ENCODE data around the gene MRPS14. TPM values are rescaled to one million over a fixed set of nuclear protein-coding genes. Genes with fewer than 3 reads are reported as not detected.
"Not testable (repeated sequence)": the region's sequence is repeated elsewhere in the genome, so short reads cannot be mapped to it uniquely, and the experiment has no call there.

MRPS14 gene
- total and polyA plus RNA-seq, 2 donors (not counting 1 experiment from before 2014, with no cell fraction given), result 9.1 to 29.4 TPM

DNA sequence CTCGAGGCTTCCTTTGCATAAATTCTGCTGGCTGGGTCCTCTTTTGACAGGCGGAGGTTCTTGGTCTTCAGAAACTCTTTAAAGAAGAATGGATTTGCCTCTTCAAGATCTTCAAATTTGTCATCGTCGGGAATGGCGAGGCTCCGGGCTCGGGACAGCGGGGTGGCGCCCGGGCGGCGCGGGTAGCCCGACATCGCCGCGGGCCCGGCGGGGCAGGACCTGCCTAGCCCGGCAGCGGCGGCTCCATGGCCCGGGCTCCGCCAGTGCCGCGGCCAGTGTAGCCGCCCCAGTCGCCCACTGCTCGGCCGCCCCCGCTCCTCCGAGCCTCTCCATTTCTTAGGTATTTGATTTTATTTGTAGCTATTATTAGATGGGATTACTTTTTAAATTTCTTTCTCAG lies 22.3 kb upstream of the MRPS14 start:
- Mint-ChIP-seq H3K27me3 (peaks cover 39% of the 10 kb centered on the region), H3K4me1 (no peaks in the 10 kb centered on the region), H3K27ac (no peak overlapping the region), H3K4me3 (no peak overlapping the region), H3K9me3 (ENCODE audit: insufficient read depth) (no peaks in the 10 kb centered on the region)
- Histone ChIP-seq H3K36me3 (replicated peaks in 1 of 2; ENCODE audit: control extremely low read depth in 1 of 2, control insufficient read depth in 1 of 2, extremely low read depth in 1 of 2, insufficient read depth in 2 of 2, low read length in 1 of 2) (no peaks in the 10 kb centered on the region), H2AFZ (ENCODE audit: insufficient read depth, low read depth, low read length, poor library complexity, severe bottlenecking) (no peak overlapping the region), H3K27me3 (replicated peaks in 1 of 4; ENCODE audit: control extremely low read depth in 1 of 4, control insufficient read depth in 3 of 4, insufficient read depth in 4 of 4, low read length in 3 of 4) (peaks cover 0 to 10% (median 4%) of the 10 kb centered on the region in 4 experiments), H3K4me3 (ENCODE audit: control extremely low read depth in 1 of 5, extremely low read depth in 1 of 5, insufficient read depth in 1 of 5, low read depth in 2 of 5, low read length in 4 of 5) (no peak overlapping the region), H4K20me1 (ENCODE audit: control insufficient read depth, insufficient read depth, low read length, poor library complexity, severe bottlenecking) (no peaks in the 10 kb centered on the region), H3K4me2 (replicated peaks; ENCODE audit: low read depth, low read length, poor library complexity, severe bottlenecking) (no peak overlapping the region), H3K27ac (ENCODE audit: low read length in 2 of 2) (no peak overlapping the region), H3K9ac (ENCODE audit: low read length) (no peak overlapping the region), H3K79me2 (ENCODE audit: control insufficient read depth, insufficient read depth, low read length) (no peaks in the 10 kb centered on the region), H3K9me3 (ENCODE audit: control extremely low read depth in 1 of 3, control insufficient read depth in 2 of 3, insufficient read depth in 1 of 3, low read length in 2 of 3) (no peaks in the 10 kb centered on the region), H3K4me1 (ENCODE audit: control insufficient read depth in 2 of 2, insufficient read depth in 2 of 2, low read length in 2 of 2) (no peaks in the 10 kb centered on the region)
- ChIA-PET CTCF (no interaction called here), POLR2A (no interaction called here)
- ATAC-seq (ENCODE audit: low read depth) (no peak), DNase-seq (no peak)
- 97% methylated on average over 19 of the region's 32 CpGs for WGBS (ENCODE audit: insufficient coverage)
- intact Hi-C loops (cut with micrococcal nuclease), result no loop called here
- no peak for TF ChIP-seq CTCF (IDR thresholded peaks at IDR 0.05)
- TF ChIP-seq EZH2 (IDR thresholded peaks at IDR 0.05; ENCODE audit: borderline replicate concordance, insufficient read depth, low read depth, low read length, poor library complexity, severe bottlenecking), result no peak

DNA sequence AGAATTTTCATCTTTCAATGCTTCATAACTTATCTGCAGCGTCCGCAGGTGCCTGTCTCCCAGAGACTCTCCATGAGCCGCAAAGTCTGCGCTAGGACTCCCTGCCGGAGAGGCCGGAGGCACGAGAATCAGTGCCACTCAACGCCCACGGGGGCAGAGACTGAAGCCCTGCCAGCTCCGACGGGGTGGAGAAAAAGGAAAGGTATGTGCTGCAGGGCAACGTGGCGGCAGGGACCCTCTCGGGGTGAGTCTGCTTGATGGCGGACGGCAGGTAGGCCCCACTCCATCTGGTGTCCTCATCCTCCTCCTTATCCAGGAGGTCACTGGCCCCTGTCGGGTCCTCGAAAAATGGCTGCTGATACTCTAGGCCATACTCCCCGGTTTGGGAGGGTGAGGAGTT lies 21.9 kb upstream of the MRPS14 start:
- H3K27me3 ChIP-seq (replicated peaks in 1 of 4; ENCODE audit: control extremely low read depth in 1 of 4, control insufficient read depth in 3 of 4, insufficient read depth in 4 of 4, low read length in 3 of 4), result peaks cover 0 to 10% (median 4%) of the 10 kb centered on the region in 4 experiments
- DNase-seq (no peak), ATAC-seq (ENCODE audit: low read depth) (no peak)
- Mint-ChIP-seq H3K27ac (no peak overlapping the region), H3K4me1 (no peaks in the 10 kb centered on the region), H3K9me3 (ENCODE audit: insufficient read depth) (no peaks in the 10 kb centered on the region), H3K4me3 (no peak overlapping the region), H3K27me3 (peaks cover 39% of the 10 kb centered on the region)
- no peaks in the 10 kb centered on the region for H4K20me1 ChIP-seq (ENCODE audit: control insufficient read depth, insufficient read depth, low read length, poor library complexity, severe bottlenecking)
- no peaks in the 10 kb centered on the region for H3K79me2 ChIP-seq (ENCODE audit: control insufficient read depth, insufficient read depth, low read length)
- no peaks in the 10 kb centered on the region for H3K4me1 ChIP-seq (ENCODE audit: control insufficient read depth in 2 of 2, insufficient read depth in 2 of 2, low read length in 2 of 2)
- no peak overlapping the region for H3K9ac ChIP-seq (ENCODE audit: low read length)
- H3K9me3 ChIP-seq (ENCODE audit: control extremely low read depth in 1 of 3, control insufficient read depth in 2 of 3, insufficient read depth in 1 of 3, low read length in 2 of 3), result no peaks in the 10 kb centered on the region
- no peak overlapping the region for H2AFZ ChIP-seq (ENCODE audit: insufficient read depth, low read depth, low read length, poor library complexity, severe bottlenecking)
- no peak overlapping the region for H3K27ac ChIP-seq (ENCODE audit: low read length in 2 of 2)
- H3K36me3 ChIP-seq (replicated peaks in 1 of 2; ENCODE audit: control extremely low read depth in 1 of 2, control insufficient read depth in 1 of 2, extremely low read depth in 1 of 2, insufficient read depth in 2 of 2, low read length in 1 of 2), result no peaks in the 10 kb centered on the region
- TF ChIP-seq CTCF (IDR thresholded peaks at IDR 0.05) (no peak), EZH2 (IDR thresholded peaks at IDR 0.05; ENCODE audit: borderline replicate concordance, insufficient read depth, low read depth, low read length, poor library complexity, severe bottlenecking) (no peak)
- ChIA-PET POLR2A (no interaction called here), CTCF (no interaction called here)
- 95% methylated on average over 13 of the region's 19 CpGs for WGBS (ENCODE audit: insufficient coverage)
- no peak overlapping the region for H3K4me2 ChIP-seq (replicated peaks; ENCODE audit: low read depth, low read length, poor library complexity, severe bottlenecking)
- H3K4me3 ChIP-seq (ENCODE audit: control extremely low read depth in 1 of 5, extremely low read depth in 1 of 5, insufficient read depth in 1 of 5, low read depth in 2 of 5, low read length in 4 of 5), result no peak overlapping the region
- intact Hi-C loops (cut with micrococcal nuclease), result no loop called here

GRCh38 chr1:175044591-175044990 lies 21.4 kb upstream of the MRPS14 start:
- H3K4me1 ChIP-seq (ENCODE audit: control insufficient read depth in 2 of 2, insufficient read depth in 2 of 2, low read length in 2 of 2); H3K4me1 Mint-ChIP-seq; ATAC-seq (ENCODE audit: low read depth); H4K20me1 ChIP-seq (ENCODE audit: control insufficient read depth, insufficient read depth, low read length, poor library complexity, severe bottlenecking); H3K27me3 ChIP-seq (replicated peaks in 1 of 4; ENCODE audit: control extremely low read depth in 1 of 4, control insufficient read depth in 3 of 4, insufficient read depth in 4 of 4, low read length in 3 of 4); H3K4me3 ChIP-seq (ENCODE audit: control extremely low read depth in 1 of 5, extremely low read depth in 1 of 5, insufficient read depth in 1 of 5, low read depth in 2 of 5, low read length in 4 of 5); H3K4me3 Mint-ChIP-seq; intact Hi-C loops (cut with micrococcal nuclease); H3K79me2 ChIP-seq (ENCODE audit: control insufficient read depth, insufficient read depth, low read length); H3K4me2 ChIP-seq (replicated peaks; ENCODE audit: low read depth, low read length, poor library complexity, severe bottlenecking); CTCF ChIA-PET; H3K9ac ChIP-seq (ENCODE audit: low read length); POLR2A ChIA-PET; DNase-seq; H3K36me3 ChIP-seq (replicated peaks in 1 of 2; ENCODE audit: control extremely low read depth in 1 of 2, control insufficient read depth in 1 of 2, extremely low read depth in 1 of 2, insufficient read depth in 2 of 2, low read length in 1 of 2); H3K27ac Mint-ChIP-seq; H3K9me3 ChIP-seq (ENCODE audit: control extremely low read depth in 1 of 3, control insufficient read depth in 2 of 3, insufficient read depth in 1 of 3, low read length in 2 of 3); H3K27ac ChIP-seq (ENCODE audit: low read length in 2 of 2); H2AFZ ChIP-seq (ENCODE audit: insufficient read depth, low read depth, low read length, poor library complexity, severe bottlenecking); H3K9me3 Mint-ChIP-seq (ENCODE audit: insufficient read depth): not testable (repeated sequence)
- peaks cover 38% of the 10 kb centered on the region for H3K27me3 Mint-ChIP-seq
- 85% methylated on average over 18 of the region's 18 CpGs for WGBS (ENCODE audit: insufficient coverage)

All from B cell (primary cell).